Keratinocyte (primary cell): Measurements from ENCODE around the gene ST6GALNAC6. TPM values are rescaled to one million over a fixed set of nuclear protein-coding genes. Genes with fewer than 3 reads are reported as not detected.

Experiments used
- DNase-seq: peaks from one replicate; pipeline ENCODE4 v3.0.0-alpha.2; 2011; ENCODE audit warnings: low read depth, missing footprints, low spot score
- FAIRE-seq: peaks from 2 replicates; lab custom pipeline; 2011; peaks lifted over from hg19 to GRCh38; lab: Jason Lieb, UNC
- H2AFZ ChIP-seq: 2 replicates; pipeline ENCODE4 v1.6.0; 2012; ENCODE audit warnings: low read length, control low read depth, inconsistent platforms; ENCODE audit not compliant: control insufficient read depth
- H3K27ac ChIP-seq: 2 replicates; pipeline ENCODE4 v1.5.1; 2011; ENCODE audit warnings: low read length; ENCODE audit not compliant: control insufficient read depth, insufficient read depth
- H3K27me3 ChIP-seq: 3 replicates; pipeline ENCODE4 v1.6.0; 2011; ENCODE audit warnings: low read length; ENCODE audit not compliant: control insufficient read depth, insufficient read depth; ENCODE audit errors: extremely low read depth
- H3K36me3 ChIP-seq, 2 experiments: 2 replicates in 1 of 2; 3 replicates in 1 of 2; pipeline ENCODE4 v1.5.1; 2011; ENCODE audit warnings: low read length in 2 of 2, mild to moderate bottlenecking in 1 of 2; ENCODE audit not compliant: control insufficient read depth in 2 of 2, insufficient read depth in 2 of 2; ENCODE audit errors: extremely low read depth in 1 of 2
- H3K4me1 ChIP-seq: 3 replicates; pipeline ENCODE4 v1.5.1; 2011; ENCODE audit warnings: low read length; ENCODE audit not compliant: control insufficient read depth, insufficient read depth; ENCODE audit errors: extremely low read depth
- H3K4me2 ChIP-seq: 3 replicates; pipeline ENCODE4 v1.6.0; 2011; ENCODE audit warnings: low read depth, low read length; ENCODE audit not compliant: control insufficient read depth, insufficient read depth; ENCODE audit errors: extremely low read depth
- H3K4me3 ChIP-seq, 3 experiments: fragments of 200-600 bp in 1 of 3; sonication (generic) in 1 of 3; 2 replicates in 2 of 3; 3 replicates in 1 of 3; pipeline ENCODE4 v1.5.1; 2011 to 2016; ENCODE audit warnings: low read length in 3 of 3, mild to moderate bottlenecking in 3 of 3, control low read depth in 2 of 3, inconsistent platforms in 1 of 3, low read depth in 1 of 3, mixed read lengths in 1 of 3, mixed run types in 1 of 3, moderate library complexity in 1 of 3; ENCODE audit not compliant: control insufficient read depth in 2 of 3, insufficient read depth in 2 of 3; ENCODE audit errors: extremely low read depth in 1 of 3
- H3K79me2 ChIP-seq: 2 replicates; pipeline ENCODE4 v1.6.0; 2012; ENCODE audit warnings: low read length; ENCODE audit not compliant: control insufficient read depth, insufficient read depth
- H3K9ac ChIP-seq: 3 replicates; pipeline ENCODE4 v1.6.0; 2011; ENCODE audit warnings: low read length; ENCODE audit not compliant: control insufficient read depth, insufficient read depth; ENCODE audit errors: extremely low read depth
- H3K9me1 ChIP-seq: 3 replicates; pipeline ENCODE4 v1.6.0; 2011; ENCODE audit warnings: low read length; ENCODE audit not compliant: control insufficient read depth, insufficient read depth; ENCODE audit errors: extremely low read depth
- H3K9me3 ChIP-seq: 2 replicates; pipeline ENCODE4 v1.5.1; 2012; ENCODE audit warnings: low read depth, low read length; ENCODE audit not compliant: control insufficient read depth
- H4K20me1 ChIP-seq: 3 replicates; pipeline ENCODE4 v1.6.0; 2011; ENCODE audit warnings: low read length; ENCODE audit not compliant: control insufficient read depth, insufficient read depth; ENCODE audit errors: extremely low read depth
- EZH2 ChIP-seq: IDR thresholded peaks from one replicate; pipeline ENCODE4 v1.6.1; 2012; ENCODE audit warnings: inconsistent platforms, mild to moderate bottlenecking, low read length, moderate library complexity
- dilution Hi-C: fragments of 300-500 bp; cut with MboI; formaldehyde crosslinking; loops from one replicate; pipeline ENCODE4 v1.7.0; 2020; ENCODE audit warnings: low sequenced_read_pairs; ENCODE audit not compliant: extremely low pct_ligation_motif_present
- polyA plus RNA-seq, 5 experiments: library from polyadenylated mRNA; depleted of rRNA in 3 of 5; stranded (reverse) in 3 of 5; stranded (forward) in 1 of 5; unstranded in 1 of 5; fragments of >200 nt; gene quantifications; 1 replicate in 1 of 5; 2 replicates in 3 of 5; 3 replicates in 1 of 5; pipeline versions ENCODE4 v1.2.1 to v1.2.3, GENCODE V29; 2011 to 2012; ENCODE audit warnings: missing spikeins in 2 of 5, low read depth in 1 of 5, low replicate concordance in 1 of 5
- TF ChIP-seq, protein P1 (sequence below), 3 experiments: IDR thresholded peaks in 1 of 3; conservative IDR thresholded peaks in 1 of 3; optimal IDR thresholded peaks in 1 of 3; 2 replicates in 2 of 3; 3 replicates in 1 of 3; pipeline versions ENCODE3 to v1.5.1; 2011; ENCODE audit warnings: low read length in 3 of 3, mild to moderate bottlenecking in 3 of 3, moderate library complexity in 2 of 3, control low read depth in 1 of 3, inconsistent platforms in 1 of 3; ENCODE audit not compliant: insufficient read depth in 2 of 3; ENCODE audit errors: extremely low read depth in 1 of 3

ST6GALNAC6 gene
- polyA plus RNA-seq, 1 donor (not counting 4 experiments of a cell fraction or from before 2014, with no cell fraction given) = 21.1 TPM

DNA sequence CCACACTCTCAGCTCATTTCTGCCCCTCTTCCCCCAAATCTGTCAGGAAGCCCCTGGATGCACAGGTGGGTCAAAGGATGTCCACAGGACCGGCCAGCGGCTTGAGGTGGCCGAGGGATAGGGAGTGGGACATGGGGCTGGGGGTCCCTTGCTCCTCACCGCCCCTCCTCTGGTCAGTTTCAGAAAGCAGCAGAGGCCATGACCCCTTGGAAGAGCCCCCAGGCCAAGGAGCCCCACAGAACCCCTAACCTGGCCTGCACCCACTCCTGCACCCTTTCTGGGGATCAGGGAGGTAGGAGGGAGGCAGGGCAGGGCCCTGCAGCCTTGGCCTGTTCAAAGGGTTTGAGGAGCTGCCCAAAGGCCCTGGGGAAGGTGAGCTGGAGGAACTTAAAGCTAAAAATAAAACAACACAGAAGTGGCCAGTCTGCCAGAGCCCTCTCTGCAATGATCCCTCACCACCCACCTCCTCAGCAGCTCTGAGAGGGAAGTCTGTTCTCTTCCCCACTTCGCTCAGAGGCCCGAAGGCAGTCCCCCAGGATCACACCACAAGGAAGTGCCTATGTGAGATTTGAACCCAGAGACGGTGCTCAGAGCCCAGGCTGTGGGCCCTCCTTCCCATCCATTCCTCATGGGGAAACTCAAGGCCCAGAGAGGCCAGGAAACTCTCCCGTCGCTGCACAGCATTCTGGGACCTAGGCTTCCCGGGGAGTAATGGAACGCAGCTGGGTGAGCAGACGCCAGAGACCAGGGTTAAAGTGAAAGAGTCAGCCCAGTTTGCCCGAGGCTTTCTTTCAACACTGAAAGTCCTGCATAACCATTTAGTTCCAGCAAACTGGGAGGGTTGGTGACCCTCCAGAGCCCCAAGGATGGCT is 45.9 kb downstream of the ST6GALNAC6 start:
- FAIRE-seq (no peak), DNase-seq (no peak)
- H3K27me3 ChIP-seq = peaks cover 4% of the 10 kb centered on the region
- H3K79me2 ChIP-seq = no peaks in the 10 kb centered on the region
- dilution Hi-C loops = no loop called here
- H3K4me1 ChIP-seq = no peaks in the 10 kb centered on the region
- H3K4me3 ChIP-seq = no peak overlapping the region
- TF ChIP-seq, protein P1, sequence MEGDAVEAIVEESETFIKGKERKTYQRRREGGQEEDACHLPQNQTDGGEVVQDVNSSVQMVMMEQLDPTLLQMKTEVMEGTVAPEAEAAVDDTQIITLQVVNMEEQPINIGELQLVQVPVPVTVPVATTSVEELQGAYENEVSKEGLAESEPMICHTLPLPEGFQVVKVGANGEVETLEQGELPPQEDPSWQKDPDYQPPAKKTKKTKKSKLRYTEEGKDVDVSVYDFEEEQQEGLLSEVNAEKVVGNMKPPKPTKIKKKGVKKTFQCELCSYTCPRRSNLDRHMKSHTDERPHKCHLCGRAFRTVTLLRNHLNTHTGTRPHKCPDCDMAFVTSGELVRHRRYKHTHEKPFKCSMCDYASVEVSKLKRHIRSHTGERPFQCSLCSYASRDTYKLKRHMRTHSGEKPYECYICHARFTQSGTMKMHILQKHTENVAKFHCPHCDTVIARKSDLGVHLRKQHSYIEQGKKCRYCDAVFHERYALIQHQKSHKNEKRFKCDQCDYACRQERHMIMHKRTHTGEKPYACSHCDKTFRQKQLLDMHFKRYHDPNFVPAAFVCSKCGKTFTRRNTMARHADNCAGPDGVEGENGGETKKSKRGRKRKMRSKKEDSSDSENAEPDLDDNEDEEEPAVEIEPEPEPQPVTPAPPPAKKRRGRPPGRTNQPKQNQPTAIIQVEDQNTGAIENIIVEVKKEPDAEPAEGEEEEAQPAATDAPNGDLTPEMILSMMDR (optimal IDR thresholded peaks at IDR 0.05 in 1 of 3, IDR thresholded peaks at IDR 0.05 in 1 of 3, conservative IDR thresholded peaks at IDR 0.05 in 1 of 3; ENCODE audit: extremely low read depth in 1 of 3, insufficient read depth in 2 of 3, low read length in 3 of 3) = no peak
- TF ChIP-seq EZH2 = no peak
- H3K9ac ChIP-seq = no peak overlapping the region
- H3K4me2 ChIP-seq = no peak overlapping the region
- H3K9me1 ChIP-seq = no peaks in the 10 kb centered on the region
- no peak overlapping the region for H2AFZ ChIP-seq
- H3K27ac ChIP-seq = no peak overlapping the region
- H3K9me3 ChIP-seq = peaks cover 10% of the 10 kb centered on the region
- H4K20me1 ChIP-seq = no peaks in the 10 kb centered on the region
- no peaks in the 10 kb centered on the region for H3K36me3 ChIP-seq

DNA sequence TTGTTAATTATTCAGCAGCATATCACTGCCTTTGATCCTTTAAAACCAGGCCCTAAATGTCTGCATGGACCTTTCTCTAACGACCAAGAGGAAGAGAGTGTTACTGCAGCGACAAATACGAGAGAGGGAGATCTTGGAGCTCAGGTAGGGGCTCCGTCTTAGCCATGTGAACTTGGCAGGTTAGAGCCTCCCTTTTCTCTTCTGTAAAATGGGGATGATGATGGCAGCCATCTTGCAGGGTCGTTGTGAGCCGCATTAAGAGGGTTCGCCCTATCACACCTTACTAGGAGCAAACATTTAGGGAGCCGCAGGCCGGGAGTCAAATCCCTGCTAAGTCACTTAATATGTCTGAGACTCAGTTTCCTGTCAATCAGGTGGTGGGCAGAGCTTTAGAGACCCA is 46.6 kb downstream of the ST6GALNAC6 start:
- FAIRE-seq (no peak), DNase-seq (no peak)
- H3K9me1 ChIP-seq = no peaks in the 10 kb centered on the region
- no peak for TF ChIP-seq EZH2
- TF ChIP-seq, protein P1 (optimal IDR thresholded peaks at IDR 0.05 in 1 of 3, IDR thresholded peaks at IDR 0.05 in 1 of 3, conservative IDR thresholded peaks at IDR 0.05 in 1 of 3; ENCODE audit: extremely low read depth in 1 of 3, insufficient read depth in 2 of 3, low read length in 3 of 3) = no peak
- no peak overlapping the region for H3K27ac ChIP-seq
- dilution Hi-C loops = no loop called here
- peaks cover 3% of the 10 kb centered on the region for H3K27me3 ChIP-seq
- no peaks in the 10 kb centered on the region for H3K4me1 ChIP-seq
- no peak overlapping the region for H2AFZ ChIP-seq
- no peak overlapping the region for H3K9ac ChIP-seq
- H3K4me3 ChIP-seq = no peak overlapping the region
- no peaks in the 10 kb centered on the region for H3K36me3 ChIP-seq
- no peaks in the 10 kb centered on the region for H3K79me2 ChIP-seq
- H4K20me1 ChIP-seq = no peaks in the 10 kb centered on the region
- no peak overlapping the region for H3K4me2 ChIP-seq
- H3K9me3 ChIP-seq = peaks cover 10% of the 10 kb centered on the region
